Vagina (tissue), 2 donors: ENCODE measurements around the gene NEDD4L.

ENCODE experiments used
- POLR2A ChIP-seq, 2 donors: fragments of 450-650 bp; IDR thresholded peaks; one replicate each; pipeline ENCODE4 v1.6.1; 2017; ENCODE audit warnings: antibody characterized with exemption in 2 of 2, mild to moderate bottlenecking in 2 of 2, moderate library complexity in 2 of 2
- TF ChIP-seq, protein P1 (sequence below), 3 experiments: fragments of 450-650 bp in 2 of 3; fragments of 200-600 bp in 1 of 3; sonication (generic) in 1 of 3; IDR thresholded peaks; one replicate each; pipeline ENCODE4 v1.5.1; 2017 to 2019; ENCODE audit warnings: antibody characterized with exemption in 3 of 3, mild to moderate bottlenecking in 2 of 3, moderate library complexity in 2 of 3

- TF ChIP-seq, protein P1, sequence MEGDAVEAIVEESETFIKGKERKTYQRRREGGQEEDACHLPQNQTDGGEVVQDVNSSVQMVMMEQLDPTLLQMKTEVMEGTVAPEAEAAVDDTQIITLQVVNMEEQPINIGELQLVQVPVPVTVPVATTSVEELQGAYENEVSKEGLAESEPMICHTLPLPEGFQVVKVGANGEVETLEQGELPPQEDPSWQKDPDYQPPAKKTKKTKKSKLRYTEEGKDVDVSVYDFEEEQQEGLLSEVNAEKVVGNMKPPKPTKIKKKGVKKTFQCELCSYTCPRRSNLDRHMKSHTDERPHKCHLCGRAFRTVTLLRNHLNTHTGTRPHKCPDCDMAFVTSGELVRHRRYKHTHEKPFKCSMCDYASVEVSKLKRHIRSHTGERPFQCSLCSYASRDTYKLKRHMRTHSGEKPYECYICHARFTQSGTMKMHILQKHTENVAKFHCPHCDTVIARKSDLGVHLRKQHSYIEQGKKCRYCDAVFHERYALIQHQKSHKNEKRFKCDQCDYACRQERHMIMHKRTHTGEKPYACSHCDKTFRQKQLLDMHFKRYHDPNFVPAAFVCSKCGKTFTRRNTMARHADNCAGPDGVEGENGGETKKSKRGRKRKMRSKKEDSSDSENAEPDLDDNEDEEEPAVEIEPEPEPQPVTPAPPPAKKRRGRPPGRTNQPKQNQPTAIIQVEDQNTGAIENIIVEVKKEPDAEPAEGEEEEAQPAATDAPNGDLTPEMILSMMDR (IDR thresholded peaks at IDR 0.05) = no peak
- no peak for TF ChIP-seq POLR2A (IDR thresholded peaks at IDR 0.05)
Observed at GRCh38 chr18:58285449-58286130, 241.6 kb downstream of the NEDD4L start.
